ENCODE data around the gene PIGQ. TPM values are rescaled to one million over a fixed set of nuclear protein-coding genes. Genes with fewer than 3 reads are reported as not detected.
A peak's percentile ranks its signal among the peaks of the same experiment; 100 is the strongest.

The PIGQ gene
- total and polyA plus RNA-seq, 2 of the 13 experiments (the other 11 are each of a cell fraction or from before 2014, with no cell fraction given): 7.7 to 19.7 TPM

GRCh38 chr16:630249-630814, 60.6 kb downstream of the PIGQ start (continued):
- TF ChIP-seq, protein P1, sequence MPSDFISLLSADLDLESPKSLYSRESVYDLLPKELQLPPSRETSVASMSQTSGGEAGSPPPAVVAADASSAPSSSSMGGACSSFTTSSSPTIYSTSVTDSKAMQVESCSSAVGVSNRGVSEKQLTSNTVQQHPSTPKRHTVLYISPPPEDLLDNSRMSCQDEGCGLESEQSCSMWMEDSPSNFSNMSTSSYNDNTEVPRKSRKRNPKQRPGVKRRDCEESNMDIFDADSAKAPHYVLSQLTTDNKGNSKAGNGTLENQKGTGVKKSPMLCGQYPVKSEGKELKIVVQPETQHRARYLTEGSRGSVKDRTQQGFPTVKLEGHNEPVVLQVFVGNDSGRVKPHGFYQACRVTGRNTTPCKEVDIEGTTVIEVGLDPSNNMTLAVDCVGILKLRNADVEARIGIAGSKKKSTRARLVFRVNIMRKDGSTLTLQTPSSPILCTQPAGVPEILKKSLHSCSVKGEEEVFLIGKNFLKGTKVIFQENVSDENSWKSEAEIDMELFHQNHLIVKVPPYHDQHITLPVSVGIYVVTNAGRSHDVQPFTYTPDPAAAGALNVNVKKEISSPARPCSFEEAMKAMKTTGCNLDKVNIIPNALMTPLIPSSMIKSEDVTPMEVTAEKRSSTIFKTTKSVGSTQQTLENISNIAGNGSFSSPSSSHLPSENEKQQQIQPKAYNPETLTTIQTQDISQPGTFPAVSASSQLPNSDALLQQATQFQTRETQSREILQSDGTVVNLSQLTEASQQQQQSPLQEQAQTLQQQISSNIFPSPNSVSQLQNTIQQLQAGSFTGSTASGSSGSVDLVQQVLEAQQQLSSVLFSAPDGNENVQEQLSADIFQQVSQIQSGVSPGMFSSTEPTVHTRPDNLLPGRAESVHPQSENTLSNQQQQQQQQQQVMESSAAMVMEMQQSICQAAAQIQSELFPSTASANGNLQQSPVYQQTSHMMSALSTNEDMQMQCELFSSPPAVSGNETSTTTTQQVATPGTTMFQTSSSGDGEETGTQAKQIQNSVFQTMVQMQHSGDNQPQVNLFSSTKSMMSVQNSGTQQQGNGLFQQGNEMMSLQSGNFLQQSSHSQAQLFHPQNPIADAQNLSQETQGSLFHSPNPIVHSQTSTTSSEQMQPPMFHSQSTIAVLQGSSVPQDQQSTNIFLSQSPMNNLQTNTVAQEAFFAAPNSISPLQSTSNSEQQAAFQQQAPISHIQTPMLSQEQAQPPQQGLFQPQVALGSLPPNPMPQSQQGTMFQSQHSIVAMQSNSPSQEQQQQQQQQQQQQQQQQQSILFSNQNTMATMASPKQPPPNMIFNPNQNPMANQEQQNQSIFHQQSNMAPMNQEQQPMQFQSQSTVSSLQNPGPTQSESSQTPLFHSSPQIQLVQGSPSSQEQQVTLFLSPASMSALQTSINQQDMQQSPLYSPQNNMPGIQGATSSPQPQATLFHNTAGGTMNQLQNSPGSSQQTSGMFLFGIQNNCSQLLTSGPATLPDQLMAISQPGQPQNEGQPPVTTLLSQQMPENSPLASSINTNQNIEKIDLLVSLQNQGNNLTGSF (CRISPR knock-in tag; IDR thresholded peaks at IDR 0.05): no peak
- TF ChIP-seq ZNF256 (CRISPR knock-in tag; conservative IDR thresholded peaks at IDR 0.05) (0 out of 2 replicates have a peak, but pooled peaks have one; percentile 69), MED1 (CRISPR knock-in tag; IDR thresholded peaks at IDR 0.05) (peak; percentile 7; the same call in 1 of the 2 replicates), ZNF232 (CRISPR knock-in tag; IDR thresholded peaks at IDR 0.05; ENCODE audit: borderline replicate concordance) (peak; percentile 92), MTF1 (CRISPR knock-in tag; IDR thresholded peaks at IDR 0.05) (no peak; the same call in 1 of the 2 replicates), ZNF503 (CRISPR knock-in tag; IDR thresholded peaks at IDR 0.05) (peak; percentile 73; the same call in 1 of the 2 replicates), ZNF414 (CRISPR knock-in tag; IDR thresholded peaks at IDR 0.05) (no peak; the same call in 1 of the 2 replicates), HOXA5 (CRISPR knock-in tag; IDR thresholded peaks at IDR 0.05) (0 out of 2 replicates have a peak, but pooled peaks have one; percentile 74), KLF9 (CRISPR knock-in tag; IDR thresholded peaks at IDR 0.05; ENCODE audit: low read depth) (no peak), ATF7-NPFF (CRISPR knock-in tag; IDR thresholded peaks at IDR 0.05; ENCODE audit: low read depth) (no peak; the same call in 1 of the 2 replicates), KDM5B (CRISPR knock-in tag; IDR thresholded peaks at IDR 0.05; ENCODE audit: borderline replicate concordance) (peak; percentile 49; the same call in 1 of the 2 replicates), NR2C2 (CRISPR knock-in tag; IDR thresholded peaks at IDR 0.05; ENCODE audit: borderline replicate concordance) (0 out of 2 replicates have a peak, but pooled peaks have one; percentile 39), HDAC1 (CRISPR knock-in tag; IDR thresholded peaks at IDR 0.05) (peak; percentile 53), ZNF337 (CRISPR knock-in tag; IDR thresholded peaks at IDR 0.05; ENCODE audit: borderline replicate concordance, low read depth) (no peak), ZNF292 (CRISPR knock-in tag; IDR thresholded peaks at IDR 0.05; ENCODE audit: borderline replicate concordance, low read depth) (no peak), ZC3H4 (CRISPR knock-in tag; IDR thresholded peaks at IDR 0.05; ENCODE audit: borderline replicate concordance) (0 out of 2 replicates have a peak, but pooled peaks have one; percentile 44), ZNF263 (CRISPR knock-in tag; IDR thresholded peaks at IDR 0.05) (peak; percentile 48), ZNF317 (CRISPR knock-in tag; IDR thresholded peaks at IDR 0.05) (0 out of 2 replicates have a peak, but pooled peaks have one; percentile 13), ZMAT3 (CRISPR knock-in tag; conservative IDR thresholded peaks at IDR 0.05) (no peak), ZNF878 (CRISPR knock-in tag; IDR thresholded peaks at IDR 0.05) (peak; percentile 72; the same call in 1 of the 2 replicates)
- TF ChIP-seq, protein P2, sequence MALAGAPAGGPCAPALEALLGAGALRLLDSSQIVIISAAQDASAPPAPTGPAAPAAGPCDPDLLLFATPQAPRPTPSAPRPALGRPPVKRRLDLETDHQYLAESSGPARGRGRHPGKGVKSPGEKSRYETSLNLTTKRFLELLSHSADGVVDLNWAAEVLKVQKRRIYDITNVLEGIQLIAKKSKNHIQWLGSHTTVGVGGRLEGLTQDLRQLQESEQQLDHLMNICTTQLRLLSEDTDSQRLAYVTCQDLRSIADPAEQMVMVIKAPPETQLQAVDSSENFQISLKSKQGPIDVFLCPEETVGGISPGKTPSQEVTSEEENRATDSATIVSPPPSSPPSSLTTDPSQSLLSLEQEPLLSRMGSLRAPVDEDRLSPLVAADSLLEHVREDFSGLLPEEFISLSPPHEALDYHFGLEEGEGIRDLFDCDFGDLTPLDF (CRISPR knock-in tag; IDR thresholded peaks at IDR 0.05): no peak

Data from HepG2 (cell line).